GM18498 (cell line): Measurements from ENCODE around the gene CCNF.

Experiments
- ATAC-seq: cut with Tn5 transposase; IDR thresholded peaks from one replicate; pipeline ENCODE4 v1.9.1; 2021; ENCODE audit warnings: mild to moderate bottlenecking, moderate library complexity; ENCODE audit not compliant: unreplicated experiment

The CCNF gene

DNA sequence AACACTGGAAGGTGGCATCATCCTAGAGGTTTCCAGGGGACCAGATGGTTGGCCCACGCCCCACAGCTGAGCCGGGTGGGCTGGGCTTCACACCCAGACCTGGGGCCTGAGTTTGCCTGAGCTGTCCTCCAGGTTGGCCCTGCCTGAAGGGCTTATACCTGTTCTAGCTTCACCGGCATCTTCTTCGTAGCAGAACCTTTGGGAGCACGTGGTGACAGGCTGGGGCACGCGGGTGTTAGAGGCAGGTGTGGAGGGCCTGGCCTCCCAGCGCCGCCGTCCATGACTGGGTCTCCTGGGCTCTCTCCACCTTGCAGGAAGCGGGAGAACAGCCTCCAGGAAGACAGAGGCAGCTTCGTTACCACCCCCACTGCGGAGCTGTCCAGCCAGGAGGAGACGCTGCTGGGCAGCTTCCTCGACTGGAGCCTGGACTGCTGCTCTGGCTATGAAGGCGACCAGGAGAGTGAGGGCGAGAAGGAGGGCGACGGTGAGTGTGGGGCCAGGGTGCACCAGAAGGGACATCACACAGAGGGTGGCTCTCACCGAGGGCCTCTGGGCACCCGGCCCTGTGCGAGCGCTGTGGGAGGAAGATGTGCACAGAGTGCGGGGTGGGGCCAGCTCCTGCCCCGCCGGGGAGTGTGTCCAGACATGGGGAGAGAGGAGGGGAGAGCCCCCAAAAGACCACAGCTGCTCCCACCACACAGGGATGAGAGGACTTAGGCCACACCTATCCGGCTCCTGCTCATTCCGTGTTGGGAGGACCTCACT lies 26.0 kb downstream of the CCNF start:
- ATAC-seq, result no peak

- ATAC-seq, result no peak
These were observed 27.4 kb downstream of the CCNF start for GRCh38 chr16:2456551-2457153.

DNA sequence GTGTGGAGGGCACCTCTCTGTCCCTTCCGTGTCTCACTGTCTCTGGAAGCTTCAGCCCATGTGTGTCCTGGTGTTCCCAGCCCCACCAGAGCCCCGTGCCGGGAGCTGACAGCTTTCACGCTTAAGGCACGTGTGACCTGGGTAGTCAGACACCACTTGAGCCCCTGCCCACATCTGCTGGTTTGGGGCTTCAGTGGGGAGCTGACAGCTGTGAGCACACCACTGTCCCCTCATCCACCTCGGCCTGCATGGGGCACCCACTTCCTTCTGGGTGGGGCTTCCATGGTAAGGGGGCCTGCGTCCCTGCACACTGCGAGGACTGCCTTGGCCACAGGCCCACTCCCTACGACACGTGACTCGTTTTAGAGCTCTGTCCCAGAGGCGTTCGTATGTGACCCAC lies 28.0 kb downstream of the CCNF start:
- ATAC-seq, result no peak

DNA sequence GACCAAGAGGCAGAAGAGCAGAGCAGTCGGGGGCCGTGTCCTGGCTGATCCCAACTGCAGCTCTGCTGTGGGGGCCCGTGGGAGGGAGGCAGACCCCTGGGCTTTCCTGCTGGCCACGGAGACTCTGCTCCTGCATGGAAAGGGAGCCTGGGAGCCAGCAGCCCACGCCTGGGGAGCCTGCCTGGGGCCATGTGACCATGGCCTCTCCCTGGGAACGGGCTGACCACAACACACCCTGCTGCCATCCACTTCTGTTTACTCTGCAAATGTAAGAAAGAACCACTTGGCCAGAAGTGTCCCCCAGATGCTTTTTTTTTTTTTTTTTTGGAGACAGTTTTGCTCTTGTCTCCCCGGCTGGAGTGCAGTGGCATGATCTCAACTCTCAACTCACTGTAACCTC lies 28.7 kb downstream of the CCNF start:
- ATAC-seq, result no peak

DNA sequence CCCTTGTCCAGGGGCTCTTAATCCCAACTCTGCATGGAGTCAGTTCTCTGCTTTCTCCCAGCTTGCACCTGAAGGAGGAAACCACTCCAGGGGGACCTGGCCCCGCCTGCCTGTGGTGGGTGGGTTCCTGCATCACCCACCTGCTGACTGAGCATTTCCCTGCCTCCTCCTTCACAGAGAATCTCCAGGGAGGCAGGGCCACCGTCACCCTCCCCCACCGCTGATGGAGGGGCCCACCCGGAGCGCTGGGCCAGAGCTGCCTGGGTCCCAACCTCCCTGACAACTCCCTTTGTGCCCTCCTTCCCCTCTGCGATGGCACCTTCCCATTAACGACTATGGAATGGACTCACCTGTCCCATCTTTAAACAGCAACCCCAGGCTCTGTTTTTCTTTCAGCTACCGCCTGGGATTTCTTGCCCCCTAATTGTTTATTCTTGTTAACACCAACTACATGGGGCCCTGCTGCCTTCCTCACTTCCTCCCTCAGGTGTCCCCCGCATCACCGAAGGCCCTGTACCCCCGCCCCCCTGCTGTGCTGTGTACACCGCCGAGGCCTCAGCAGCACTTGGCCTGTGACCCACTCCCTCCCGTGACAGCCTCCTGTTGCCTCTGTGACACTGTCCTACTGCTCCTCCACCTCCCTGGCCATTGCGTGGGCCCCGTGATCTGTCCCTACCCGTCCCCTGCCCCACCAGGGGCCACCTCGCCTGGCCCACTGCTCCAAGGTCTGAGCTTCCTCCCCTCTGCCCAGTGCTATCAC lies 29.8 kb downstream of the CCNF start:
- ATAC-seq, result no peak

DNA sequence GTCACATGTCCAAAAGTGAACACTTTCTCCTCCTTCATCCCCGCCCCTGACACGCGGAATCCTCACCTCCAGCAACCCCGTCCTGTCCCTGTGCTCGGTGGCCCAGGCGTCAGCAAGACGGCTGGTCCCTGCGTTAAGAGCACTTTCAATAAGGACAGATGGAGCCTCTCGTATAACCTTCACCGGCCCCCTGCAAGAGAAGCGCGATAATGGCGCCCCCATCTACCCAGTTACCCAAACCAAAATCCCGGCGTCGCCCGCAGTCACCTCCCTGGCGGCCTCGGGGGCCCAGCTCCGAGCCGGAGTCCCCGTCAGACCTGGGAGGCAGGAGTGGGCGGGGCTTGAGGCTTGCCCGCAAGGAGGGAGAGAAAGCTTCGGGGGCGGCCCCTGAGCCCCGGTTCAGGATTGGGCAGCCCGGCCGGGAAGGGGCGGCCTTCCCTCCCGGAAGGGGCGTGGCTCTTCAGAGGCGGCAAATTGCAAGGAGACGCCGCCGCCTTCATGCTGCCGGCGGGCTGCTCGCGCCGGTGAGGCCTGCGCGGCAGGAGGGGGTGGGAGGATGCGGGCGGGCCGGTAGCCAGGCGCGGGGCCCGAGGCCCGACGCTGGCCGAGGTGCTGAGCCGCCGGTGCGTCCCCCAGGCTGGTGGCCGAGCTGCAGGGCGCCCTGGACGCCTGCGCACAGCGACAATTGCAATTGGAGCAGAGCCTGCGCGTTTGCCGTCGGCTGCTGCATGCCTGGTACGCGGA lies 30.6 kb downstream of the CCNF start, which contains the start of gene TEDC2:
Gene TEDC2 (plus strand): TSS at position 463 of the 744 bp plus-strand sequence. CDS start 36 bp downstream, at position 499.
- ATAC-seq, result peak; percentile 90

DNA sequence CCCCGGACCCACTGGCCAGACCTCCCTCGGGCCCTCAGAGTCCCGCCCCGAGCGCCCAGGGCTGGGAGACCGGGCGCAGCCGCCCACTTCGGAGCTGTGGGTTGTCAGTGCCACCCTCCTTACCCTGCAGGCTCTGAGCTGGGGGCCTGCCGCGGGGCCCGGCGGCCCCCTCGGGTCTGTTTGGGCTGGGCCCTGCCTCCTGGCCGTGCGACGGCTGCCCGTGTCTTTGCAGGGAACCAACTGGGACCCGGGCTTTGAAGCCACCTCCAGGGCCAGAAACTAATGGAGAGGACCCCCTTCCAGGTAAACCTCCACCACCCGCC lies 31.1 kb downstream of the CCNF start:
- no peak for ATAC-seq

- no peak for ATAC-seq
These were observed 31.7 kb downstream of the CCNF start for GRCh38 chr16:2460916-2461315.

DNA sequence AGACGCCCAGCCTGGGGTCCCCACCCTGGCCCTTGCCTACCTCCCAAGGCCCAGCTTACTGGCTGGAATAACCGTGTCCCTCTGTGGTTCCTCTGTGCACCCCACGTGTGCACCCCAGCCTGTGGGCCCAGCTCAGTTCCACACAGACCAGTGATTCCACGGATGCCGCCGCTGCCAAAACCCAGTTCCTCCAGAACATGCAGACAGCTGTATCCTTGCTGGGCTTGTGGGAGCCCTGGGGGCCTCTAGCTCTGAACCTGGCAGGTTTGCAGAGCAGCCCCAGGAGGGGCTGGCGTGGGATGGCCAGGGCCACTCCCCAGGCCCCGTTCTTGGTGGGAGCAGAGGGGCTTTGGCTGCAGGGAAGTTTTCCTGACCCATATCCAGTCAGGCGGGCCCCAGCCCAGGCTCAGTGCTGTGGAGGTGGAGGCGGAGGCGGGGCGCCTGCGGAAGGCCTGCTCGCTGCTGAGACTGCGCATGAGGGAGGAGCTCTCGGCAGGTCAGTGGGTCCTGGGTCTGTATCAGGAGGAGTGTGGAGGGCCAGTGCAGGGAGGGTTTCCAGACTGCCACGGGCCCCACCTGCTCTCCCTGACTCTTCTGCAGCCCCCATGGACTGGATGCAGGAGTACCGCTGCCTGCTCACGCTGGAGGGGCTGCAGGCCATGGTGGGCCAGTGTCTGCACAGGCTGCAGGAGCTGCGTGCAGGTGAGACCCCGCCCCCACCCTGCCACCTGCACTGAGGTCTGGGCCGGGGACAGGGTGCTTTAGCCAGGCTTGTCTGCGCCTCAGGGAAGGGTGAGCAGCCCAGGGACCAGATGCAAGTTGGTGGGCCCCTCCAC lies 33.0 kb downstream of the CCNF start:
- ATAC-seq, result no peak

DNA sequence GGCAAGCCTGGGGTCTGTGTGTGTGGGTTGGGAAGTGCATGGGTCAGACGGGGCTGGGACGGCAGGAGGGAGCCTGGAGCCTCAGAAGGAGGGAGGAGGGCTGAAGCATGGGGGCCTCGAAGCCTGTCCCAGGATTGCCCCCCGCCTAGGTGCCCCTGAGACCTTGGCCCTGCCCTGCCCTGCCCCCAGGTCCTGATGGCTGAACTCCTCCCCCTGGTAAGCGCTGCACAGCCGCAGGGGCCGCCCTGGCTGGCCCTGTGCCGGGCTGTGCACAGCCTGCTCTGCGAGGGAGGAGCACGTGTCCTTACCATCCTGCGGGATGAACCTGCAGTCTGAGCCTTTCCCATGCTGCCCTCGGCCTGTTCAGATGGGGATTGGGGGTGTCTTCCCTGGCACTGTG lies 35.1 kb downstream of the CCNF start:
- ATAC-seq, result no peak

DNA sequence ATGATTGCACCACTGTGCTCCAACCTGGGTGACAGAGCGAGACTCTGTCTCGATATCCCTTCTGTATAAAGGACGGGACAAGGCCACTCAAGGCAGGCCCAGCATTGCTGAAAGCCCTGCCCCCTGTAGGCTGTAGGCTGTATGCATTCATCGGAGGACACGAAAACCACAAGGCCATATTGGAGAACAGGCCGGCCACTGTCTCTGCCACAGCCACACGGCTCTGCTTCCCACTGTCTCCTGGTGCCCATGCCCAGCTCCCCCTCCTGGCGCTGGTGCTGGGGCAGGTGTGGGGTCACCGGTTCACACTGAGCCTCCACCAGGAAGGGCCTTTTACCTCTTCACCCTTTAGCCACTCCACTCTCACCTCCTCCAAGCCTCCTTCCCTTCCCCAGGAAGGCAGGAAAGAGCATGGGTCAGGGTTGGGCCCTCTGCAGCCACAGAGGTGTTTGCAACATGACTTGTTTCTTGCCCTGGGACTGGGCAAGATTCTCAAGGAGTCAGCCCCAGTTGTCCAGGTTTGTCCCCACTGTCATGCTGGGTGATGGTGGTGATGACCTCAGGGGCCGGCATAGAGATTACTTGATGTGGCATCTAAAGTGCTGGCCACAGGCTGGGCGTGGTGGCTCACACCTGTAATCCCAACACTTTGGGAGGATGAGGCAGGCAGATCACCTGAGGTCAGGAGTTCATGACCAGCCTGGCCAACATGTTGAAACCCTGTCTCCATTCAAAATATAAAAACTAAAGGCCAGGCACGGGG lies 36.6 kb downstream of the CCNF start:
- no peak for ATAC-seq

- ATAC-seq, result no peak
These were observed 37.6 kb downstream of the CCNF start for GRCh38 chr16:2466667-2467527.

DNA sequence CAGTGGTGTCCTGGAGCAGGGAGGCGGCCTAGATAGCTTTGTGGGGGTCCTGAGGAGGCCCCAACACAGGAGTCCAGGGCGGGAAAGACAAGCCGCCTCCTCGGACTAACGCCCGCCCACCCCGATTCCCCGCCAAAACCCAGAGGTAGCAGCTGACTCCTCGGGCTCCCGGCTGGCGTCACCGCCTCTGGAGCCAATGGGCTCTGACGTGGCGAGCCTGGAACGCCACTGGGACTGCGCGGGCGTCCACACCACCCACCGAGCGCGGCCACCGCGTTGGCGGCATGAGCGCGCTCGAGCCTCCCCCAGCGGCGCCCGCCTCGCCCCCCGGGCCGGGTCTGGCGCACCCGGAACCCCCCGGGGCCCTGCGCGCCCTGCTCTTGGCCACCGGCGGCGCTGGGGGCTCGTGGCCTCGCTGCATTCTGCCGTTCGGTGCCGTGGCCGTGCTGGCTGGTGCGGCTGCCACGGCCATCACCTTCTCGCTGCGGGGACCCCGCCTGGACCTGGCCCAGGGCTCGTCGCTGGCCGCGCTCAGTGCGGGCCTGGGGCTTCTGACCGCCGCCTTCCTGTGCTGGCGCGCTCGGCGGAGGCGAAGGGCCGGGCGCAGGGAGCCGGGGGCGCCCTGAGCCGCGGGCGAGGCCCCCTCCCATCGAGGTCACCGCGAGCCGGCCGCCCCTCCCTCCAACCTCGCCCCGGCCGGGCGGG lies 38.4 kb downstream of the CCNF start:
- ATAC-seq, result no peak

DNA sequence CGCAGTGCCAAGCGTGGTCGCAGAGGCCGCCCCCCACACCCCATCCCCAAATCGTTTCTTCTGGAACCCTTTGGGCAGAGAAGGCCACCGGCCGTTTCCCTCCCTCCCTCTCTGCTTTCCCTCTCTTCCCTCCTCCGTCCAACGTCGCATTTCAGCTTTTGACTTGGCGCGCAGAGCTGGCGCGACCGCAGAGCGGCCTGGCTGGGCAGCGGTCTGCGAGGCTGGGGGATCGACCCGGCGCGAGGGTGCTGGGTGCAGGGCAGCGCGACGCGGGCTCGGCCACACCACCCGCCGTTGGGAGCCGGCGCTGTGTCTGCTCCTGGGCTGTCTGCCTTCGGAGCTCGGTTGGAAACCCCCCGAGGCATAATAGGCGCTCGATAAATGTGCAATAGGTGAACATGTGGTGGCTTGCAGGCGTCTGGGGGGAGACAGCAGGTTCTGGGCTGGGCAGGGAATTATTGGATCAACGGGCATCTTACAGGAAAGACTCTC lies 39.0 kb downstream of the CCNF start:
- ATAC-seq, result no peak

- ATAC-seq, result no peak
These were observed 39.6 kb downstream of the CCNF start for GRCh38 chr16:2468725-2469398.

DNA sequence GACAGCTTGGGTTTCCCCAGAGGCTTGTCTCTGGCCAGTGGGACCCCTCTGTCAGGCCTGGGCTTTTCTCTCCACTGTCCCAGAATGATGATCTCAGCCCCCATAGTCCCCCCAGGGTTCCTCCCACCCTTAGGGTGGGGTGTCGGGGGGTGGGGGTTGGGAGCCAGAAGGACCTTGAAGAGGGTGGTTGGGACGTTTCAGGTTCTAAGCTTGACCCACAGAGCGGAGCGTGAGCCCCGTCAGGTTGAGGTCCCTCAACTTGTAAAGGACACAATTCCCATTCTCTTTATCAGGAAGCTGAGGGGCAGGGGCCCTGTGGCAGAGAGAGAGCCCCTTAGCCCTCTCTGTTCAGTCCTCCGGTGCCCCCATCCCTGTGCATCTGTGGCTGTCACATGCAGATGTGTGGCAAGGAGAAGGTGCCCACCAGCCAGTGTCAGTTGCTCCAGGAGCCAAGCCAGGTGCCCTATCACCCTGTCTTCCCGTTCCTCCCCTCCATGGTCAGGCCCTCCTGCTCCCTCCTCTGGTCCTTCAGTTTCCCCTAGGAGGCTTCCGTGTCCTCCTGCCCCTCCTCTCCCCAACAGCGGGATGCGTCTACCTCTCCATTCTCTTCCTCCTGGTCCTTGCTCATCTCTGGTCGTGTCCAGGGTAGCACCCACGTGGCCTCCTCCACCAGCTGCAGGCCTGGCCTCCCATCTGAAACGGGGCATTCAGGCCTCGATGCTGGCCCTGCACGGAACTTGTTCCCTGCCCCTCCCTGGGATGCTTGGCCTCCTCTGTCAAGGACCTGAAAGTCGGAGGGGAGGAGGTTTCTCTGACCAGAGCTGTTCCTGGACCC lies 40.4 kb downstream of the CCNF start:
- ATAC-seq, result no peak

- ATAC-seq, result no peak
These were observed 41.0 kb downstream of the CCNF start for GRCh38 chr16:2470234-2470601.
